ENCODE measurements around the gene KIF9. TPM values are rescaled to one million over a fixed set of nuclear protein-coding genes. Genes with fewer than 3 reads are reported as not detected.
"Not testable (repeated sequence)": the region's sequence is repeated elsewhere in the genome, so short reads cannot be mapped to it uniquely, and the experiment has no call there.

KIF9 gene
- total RNA-seq, 4 donors from 2014 or later: 3.7 to 9.4 (median 4.9) TPM; not detected in 1

GRCh38 chr3:47313341-47314055 is 30.9 kb upstream of the KIF9 start:
- WGBS, 2 donors (ENCODE audit: low coverage in 1 of 2): 84 to 100% methylated on average over 1 of the region's 1 CpG
- intact Hi-C loops (cut with DNase I; ENCODE audit: low total_unique reads) (no loop called here), in situ Hi-C loops (cut with MboI; ENCODE audit: low pct_ligation_motif_present in 1 of 4, low pct_unique_long_range_greater_than_20kb in 1 of 4, low sequenced_read_pairs in 3 of 4) (no loop called here)
- Histone ChIP-seq H3K27ac (no peak overlapping the region), H3K9me3 (no peaks in the 10 kb centered on the region), H3K27me3 (no peaks in the 10 kb centered on the region), H3K4me3 (no peak overlapping the region), H3K36me3 (no peaks in the 10 kb centered on the region), H3K4me1 (peaks cover 0 to 19% (median 0%) of the 10 kb centered on the region in 4 donors)
- no peak for DNase-seq
- TF ChIP-seq POLR2AphosphoS5 (IDR thresholded peaks at IDR 0.05) (no peak), EP300 (IDR thresholded peaks at IDR 0.05; ENCODE audit: low read depth) (no peak), CTCF (IDR thresholded peaks at IDR 0.05) (no peak), POLR2A (IDR thresholded peaks at IDR 0.05) (no peak)

GRCh38 chr3:47310391-47310790 is 27.8 kb upstream of the KIF9 start:
- Histone ChIP-seq H3K36me3 (no peaks in the 10 kb centered on the region), H3K9me3 (no peaks in the 10 kb centered on the region), H3K27me3 (no peaks in the 10 kb centered on the region), H3K27ac (no peak overlapping the region), H3K4me1 (peaks cover 0 to 15% (median 0%) of the 10 kb centered on the region in 4 donors), H3K4me3 (no peak overlapping the region)
- TF ChIP-seq CTCF (IDR thresholded peaks at IDR 0.05): no peak
- no peak for TF ChIP-seq POLR2A (IDR thresholded peaks at IDR 0.05)
- no peak for TF ChIP-seq EP300 (IDR thresholded peaks at IDR 0.05; ENCODE audit: low read depth)
- TF ChIP-seq POLR2AphosphoS5 (IDR thresholded peaks at IDR 0.05): no peak
- no peak for DNase-seq
- in situ Hi-C loops (cut with MboI; ENCODE audit: low pct_ligation_motif_present in 1 of 4, low pct_unique_long_range_greater_than_20kb in 1 of 4, low sequenced_read_pairs in 3 of 4): no loop called here
- intact Hi-C loops (cut with DNase I; ENCODE audit: low total_unique reads): no loop called here
- WGBS, 2 donors (ENCODE audit: low coverage in 1 of 2): 85 to 90% methylated on average over 3 to 4 of the region's 4 CpGs

- WGBS, 2 donors (ENCODE audit: low coverage in 1 of 2): 97% methylated on average over 28 of the region's 28 CpGs; no CpG with 5 or more reads in 1 of the 2 donors
- in situ Hi-C loops (cut with MboI; ENCODE audit: low pct_ligation_motif_present in 1 of 4, low pct_unique_long_range_greater_than_20kb in 1 of 4, low sequenced_read_pairs in 3 of 4); H3K4me1 ChIP-seq; H3K27ac ChIP-seq; H3K27me3 ChIP-seq; intact Hi-C loops (cut with DNase I; ENCODE audit: low total_unique reads); H3K4me3 ChIP-seq; DNase-seq; H3K9me3 ChIP-seq; H3K36me3 ChIP-seq: not testable (repeated sequence)
Observed at GRCh38 chr3:47309231-47309630, 26.6 kb upstream of the KIF9 start.

- intact Hi-C loops (cut with DNase I; ENCODE audit: low total_unique reads): no loop called here
- Histone ChIP-seq H3K4me3 (no peak overlapping the region), H3K4me1 (no peaks in the 10 kb centered on the region), H3K27me3 (no peaks in the 10 kb centered on the region), H3K27ac (no peak overlapping the region), H3K36me3 (peaks cover 0 to 11% (median 4%) of the 10 kb centered on the region in 4 donors), H3K9me3 (no peaks in the 10 kb centered on the region)
- DNase-seq: no peak
- WGBS, 2 donors (ENCODE audit: low coverage in 1 of 2): 73 to 77% methylated on average over 2 of the region's 2 CpGs
- TF ChIP-seq EP300 (IDR thresholded peaks at IDR 0.05; ENCODE audit: low read depth) (no peak), POLR2AphosphoS5 (IDR thresholded peaks at IDR 0.05) (no peak), POLR2A (IDR thresholded peaks at IDR 0.05) (no peak), CTCF (IDR thresholded peaks at IDR 0.05) (no peak)
- in situ Hi-C loops (cut with MboI; ENCODE audit: low pct_ligation_motif_present in 1 of 4, low pct_unique_long_range_greater_than_20kb in 1 of 4, low sequenced_read_pairs in 3 of 4): no loop called here
Observed at GRCh38 chr3:47306022-47306421, 23.4 kb upstream of the KIF9 start.

- intact Hi-C loops (cut with DNase I; ENCODE audit: low total_unique reads): no loop called here
- no peaks in the 10 kb centered on the region for H3K27me3 ChIP-seq
- peaks cover 0 to 5% (median under 1%) of the 10 kb centered on the region in 4 donors for H3K4me1 ChIP-seq
Observed at GRCh38 chr3:47301456-47301855, 18.9 kb upstream of the KIF9 start.

More at GRCh38 chr3:47301456-47301855, 18.9 kb upstream of the KIF9 start:
- peaks cover 0 to 11% (median 4%) of the 10 kb centered on the region in 4 donors for H3K36me3 ChIP-seq
- no peak for DNase-seq
- no peaks in the 10 kb centered on the region for H3K9me3 ChIP-seq
- TF ChIP-seq EP300 (IDR thresholded peaks at IDR 0.05; ENCODE audit: low read depth) (no peak), CTCF (IDR thresholded peaks at IDR 0.05) (no peak), POLR2AphosphoS5 (IDR thresholded peaks at IDR 0.05) (no peak), POLR2A (IDR thresholded peaks at IDR 0.05) (no peak)
- H3K4me3 ChIP-seq: no peak overlapping the region
- in situ Hi-C loops (cut with MboI; ENCODE audit: low pct_ligation_motif_present in 1 of 4, low pct_unique_long_range_greater_than_20kb in 1 of 4, low sequenced_read_pairs in 3 of 4): no loop called here
- no peak overlapping the region for H3K27ac ChIP-seq
